NB4 (cell line): Measurements from ENCODE around the gene CD8B2.
"Not testable (repeated sequence)": the region's sequence is repeated elsewhere in the genome, so short reads cannot be mapped to it uniquely, and the experiment has no call there.

ENCODE experiments used
- DNase-seq: peaks from one replicate; pipeline ENCODE4 v3.0.0; 2010; ENCODE audit warnings: low read depth
- H3K4me3 ChIP-seq: one replicate; pipeline ENCODE4 v1.5.1; 2011; ENCODE audit warnings: mild to moderate bottlenecking, low read depth, low read length, moderate library complexity
- CTCF ChIP-seq: IDR thresholded peaks from one replicate; pipeline ENCODE4 v1.5.1; 2012; ENCODE audit warnings: low read depth, low read length

Gene CD8B2

DNA sequence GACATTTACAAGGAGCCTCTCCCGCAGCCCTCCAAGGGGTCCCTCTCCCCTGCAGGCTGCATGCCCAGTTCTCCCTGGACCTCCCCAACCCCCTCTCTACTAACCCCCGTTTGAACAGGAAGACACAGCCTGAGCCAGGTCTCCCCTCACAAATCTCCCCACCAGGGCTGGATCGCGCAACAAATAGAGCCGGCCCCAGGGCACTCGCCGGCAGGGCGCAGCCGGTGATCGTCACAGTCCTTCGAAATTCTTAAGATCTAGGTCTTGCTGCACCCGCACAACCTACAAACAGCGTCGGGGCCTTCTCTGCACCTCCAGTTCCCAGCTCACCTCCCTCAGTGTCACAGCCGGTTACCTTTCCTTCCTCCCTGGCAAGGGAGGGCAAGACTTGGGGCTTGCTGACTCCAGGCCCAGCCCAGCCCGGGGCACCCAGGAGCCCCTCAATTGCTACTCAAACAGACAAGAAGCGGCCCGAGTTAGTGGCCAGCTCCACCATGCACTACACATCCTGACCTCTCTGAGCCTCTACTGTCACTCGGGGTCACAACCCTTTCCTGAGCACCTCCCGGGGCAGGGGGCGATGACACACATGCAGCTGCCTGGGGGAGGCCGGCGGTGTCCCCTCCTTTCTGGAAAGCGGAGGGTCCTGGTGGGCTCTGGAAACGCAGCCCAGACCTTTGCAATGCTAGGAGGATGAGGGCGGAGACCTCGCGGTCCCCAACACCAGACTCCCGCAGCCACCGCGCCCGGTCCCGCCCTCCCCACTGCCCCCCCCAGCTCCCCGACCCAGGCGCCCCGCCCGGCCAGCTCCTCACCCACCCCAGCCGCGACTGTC lies at the start of gene CD8B2:
Gene CD8B2 (plus strand): TSS at position 814 of the 835 bp plus-strand sequence. CDS start 63 bp downstream, outside the sequence.
- DNase-seq, H3K4me3 ChIP-seq: not testable (repeated sequence)

DNA sequence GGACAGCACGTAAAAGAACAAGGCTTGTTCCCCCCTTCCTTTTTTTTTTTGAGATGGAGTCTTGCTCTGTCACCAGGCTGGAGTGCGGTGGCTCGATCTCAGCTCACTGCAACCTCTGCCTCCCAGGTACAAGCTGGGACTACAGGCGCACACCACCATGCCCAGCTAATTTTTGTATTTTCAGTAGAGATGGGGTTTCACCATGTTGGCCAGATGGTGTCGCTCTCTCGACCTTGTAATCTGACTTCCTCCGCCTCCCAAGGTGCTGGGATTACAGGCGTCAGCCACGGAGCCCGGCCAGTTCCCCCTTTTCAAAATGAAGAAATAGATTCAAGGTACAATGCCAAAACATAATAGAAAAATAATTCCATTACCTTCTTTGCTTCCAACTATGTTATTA lies 25.3 kb upstream of the CD8B2 start:
- TF ChIP-seq CTCF, result peak; percentile 27
- peak; percentile 57 for DNase-seq
- not testable (repeated sequence) for H3K4me3 ChIP-seq

GRCh38 chr2:106467516-106467915 lies 19.6 kb upstream of the CD8B2 start:
- H3K4me3 ChIP-seq, DNase-seq: not testable (repeated sequence)

DNA sequence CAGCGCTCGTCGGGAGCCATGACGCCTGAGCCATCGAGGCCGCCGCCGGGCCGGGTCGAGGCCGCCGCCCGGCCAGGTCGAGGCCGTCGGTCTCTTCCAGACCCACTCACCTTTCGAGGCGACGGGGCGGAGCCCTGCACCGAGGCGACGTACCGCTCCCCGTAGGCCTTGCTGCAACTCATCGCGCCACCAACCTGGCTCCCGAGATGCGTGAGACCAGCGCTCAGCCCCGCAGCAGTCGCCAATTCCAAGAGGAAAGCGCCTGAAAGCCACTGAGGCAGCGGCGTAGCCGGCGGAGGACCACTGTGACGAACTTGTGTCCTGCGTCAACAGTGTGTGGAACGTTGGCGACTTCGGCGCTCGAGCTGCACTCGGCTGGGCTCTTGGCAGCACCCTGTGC lies 19.1 kb upstream of the CD8B2 start, which contains the start of gene RGPD3:
Gene RGPD3 (minus strand): TSS at position 307 of the 400 bp plus-strand sequence. CDS start 125 bp downstream, at position 182.
- DNase-seq, H3K4me3 ChIP-seq: not testable (repeated sequence)

GRCh38 chr2:106470658-106471057 lies 16.5 kb upstream of the CD8B2 start:
- not testable (repeated sequence) for DNase-seq, H3K4me3 ChIP-seq
- TF ChIP-seq CTCF, result peak; percentile 22

GRCh38 chr2:106477647-106478046 lies 9.5 kb upstream of the CD8B2 start:
- DNase-seq, H3K4me3 ChIP-seq: not testable (repeated sequence)

- not testable (repeated sequence) for DNase-seq, H3K4me3 ChIP-seq
Measured at GRCh38 chr2:106479563-106479962, 7.6 kb upstream of the CD8B2 start.

- DNase-seq, H3K4me3 ChIP-seq: not testable (repeated sequence)
Measured at GRCh38 chr2:106487386-106488191, 425 bp downstream of the CD8B2 start.

- not testable (repeated sequence) for DNase-seq, H3K4me3 ChIP-seq
Measured at GRCh38 chr2:106489701-106490100, 2.5 kb downstream of the CD8B2 start.

DNA sequence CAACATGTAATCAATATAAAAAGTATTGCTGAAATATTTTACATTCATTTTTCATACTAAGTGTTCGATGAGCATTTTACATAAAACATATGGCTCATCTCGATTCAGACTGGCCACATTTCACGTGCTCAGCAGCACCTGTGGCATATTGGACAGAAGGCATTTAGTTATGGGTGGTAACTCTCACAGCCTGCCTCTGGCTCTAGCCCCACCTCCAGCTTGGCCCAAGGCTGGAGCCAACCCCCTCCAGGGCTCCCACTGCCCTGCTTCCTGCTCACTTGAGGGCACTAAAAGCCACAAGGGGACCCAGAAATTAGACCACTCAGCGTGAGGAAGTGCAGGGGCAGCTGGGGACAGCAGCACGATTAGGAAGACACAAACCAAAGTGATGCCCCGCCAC lies 5.2 kb downstream of the CD8B2 start:
- DNase-seq, result peak; percentile 30
- H3K4me3 ChIP-seq, result not testable (repeated sequence)

- not testable (repeated sequence) for H3K4me3 ChIP-seq, DNase-seq
Measured at GRCh38 chr2:106492913-106493312, 5.7 kb downstream of the CD8B2 start.

DNA sequence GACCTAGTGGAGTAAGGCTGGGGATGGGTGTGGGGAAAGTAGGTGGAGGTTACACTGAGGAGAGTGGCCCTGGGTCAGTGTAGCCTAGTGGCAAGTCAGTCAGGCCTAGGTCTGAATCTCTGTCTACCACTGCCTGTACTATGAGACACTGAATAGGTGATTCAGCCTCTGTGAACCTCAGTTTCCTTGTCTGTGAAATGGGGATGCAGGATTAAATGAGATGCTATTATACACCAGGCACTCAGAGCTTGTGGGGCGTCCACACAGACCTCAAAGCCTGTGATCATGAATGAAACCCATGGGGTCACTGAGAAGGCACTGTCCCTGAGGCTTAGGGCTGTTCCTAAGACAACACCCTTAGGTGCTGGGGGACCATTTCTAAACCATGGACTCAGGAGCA lies 11.4 kb downstream of the CD8B2 start:
- not testable (repeated sequence) for H3K4me3 ChIP-seq, DNase-seq

- not testable (repeated sequence) for DNase-seq, H3K4me3 ChIP-seq
Measured at GRCh38 chr2:106500350-106500749, 13.2 kb downstream of the CD8B2 start.

GRCh38 chr2:106502351-106502750 lies 15.2 kb downstream of the CD8B2 start:
- H3K4me3 ChIP-seq, result not testable (repeated sequence)

GRCh38 chr2:106504192-106504591 lies 17.0 kb downstream of the CD8B2 start:
- not testable (repeated sequence) for H3K4me3 ChIP-seq, DNase-seq

More at GRCh38 chr2:106502351-106502750, 15.2 kb downstream of the CD8B2 start:
- not testable (repeated sequence) for DNase-seq

GRCh38 chr2:106504787-106505186 lies 17.6 kb downstream of the CD8B2 start:
- not testable (repeated sequence) for H3K4me3 ChIP-seq, DNase-seq
